NCI-H2196 treated with DMSO at 0.1 percent for 48 hours (cell line): ENCODE data around the gene EHBP1.
"Not testable (repeated sequence)": the region's sequence is repeated elsewhere in the genome, so short reads cannot be mapped to it uniquely, and the experiment has no call there.

Experiments
- DNase-seq: peaks from one replicate; lab custom pipeline; 2025; ENCODE audit not compliant: unreplicated experiment; lab: John Stamatoyannopoulos, UW

Gene EHBP1

GRCh38 chr2:62732262-62732777 lies 26.8 kb downstream of the EHBP1 start:
- DNase-seq, result no peak

- DNase-seq, result no peak
These were observed 28.0 kb downstream of the EHBP1 start for GRCh38 chr2:62733546-62733945.

GRCh38 chr2:62736899-62737559 lies 31.5 kb downstream of the EHBP1 start:
- DNase-seq, result no peak

DNA sequence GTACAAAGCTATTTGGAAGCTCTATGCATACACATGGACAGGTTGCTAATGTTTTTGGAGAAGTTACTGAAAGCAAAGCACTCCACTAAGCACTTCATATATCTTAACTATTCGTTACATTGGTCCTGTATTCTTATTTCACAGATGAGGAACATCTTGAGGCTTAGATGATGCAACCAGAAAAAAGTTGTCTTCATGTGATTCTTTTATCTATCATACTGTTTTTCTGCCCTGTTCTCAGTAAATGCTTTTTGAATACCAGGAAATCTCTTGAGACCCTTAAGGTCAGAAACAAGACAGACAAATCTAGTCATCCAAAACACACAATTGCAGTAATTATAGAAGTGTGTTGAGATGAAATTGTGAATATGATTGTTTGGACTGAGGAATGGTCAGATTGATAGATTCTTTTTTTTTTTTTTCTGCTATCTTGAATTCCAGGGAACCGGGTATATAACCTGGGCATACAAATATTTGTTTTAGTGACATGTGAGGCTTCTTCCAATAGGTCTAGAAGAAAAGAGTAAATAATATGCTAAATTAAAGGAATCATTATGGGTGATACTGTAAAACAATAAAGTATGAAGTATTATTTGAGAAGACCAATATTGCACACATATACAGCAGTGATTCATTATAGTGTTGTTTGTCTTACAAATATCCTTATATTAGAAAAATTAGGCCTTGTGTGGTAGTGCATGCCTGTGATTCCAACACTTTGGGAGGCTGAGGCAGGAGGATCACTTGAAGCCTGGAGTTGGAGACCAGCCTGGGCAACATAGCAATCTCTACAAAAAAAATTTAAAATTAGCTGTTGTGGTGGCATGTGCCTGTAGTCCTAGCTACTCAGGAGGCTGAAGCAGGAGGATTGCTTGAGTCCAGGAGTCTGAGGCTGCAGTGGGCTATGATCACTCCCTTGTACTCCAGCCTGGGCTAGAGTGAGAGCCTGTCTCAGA lies 33.7 kb downstream of the EHBP1 start:
- no peak for DNase-seq

- DNase-seq, result no peak
These were observed 34.7 kb downstream of the EHBP1 start for GRCh38 chr2:62740221-62740620.

DNA sequence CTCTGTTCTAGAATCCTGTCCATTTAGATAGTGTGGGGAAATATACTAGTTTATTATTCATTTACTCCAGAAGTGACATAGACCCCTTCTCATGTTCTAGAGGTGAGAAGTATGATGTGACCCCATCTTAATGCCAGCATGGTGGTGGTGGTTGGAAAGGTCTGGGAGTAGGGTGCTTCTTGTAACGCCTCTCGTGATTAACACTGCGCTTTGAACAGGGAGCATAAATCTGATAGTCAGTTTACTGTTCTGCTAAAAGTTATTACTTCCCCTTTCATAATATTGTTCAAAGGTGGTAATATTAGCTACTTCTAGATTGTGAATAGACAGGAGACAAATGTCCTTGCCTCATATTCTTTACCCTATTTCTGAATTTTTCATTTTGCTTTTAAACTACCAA lies 35.6 kb downstream of the EHBP1 start:
- DNase-seq, result no peak

GRCh38 chr2:62741954-62742722 lies 36.6 kb downstream of the EHBP1 start:
- DNase-seq, result no peak

DNA sequence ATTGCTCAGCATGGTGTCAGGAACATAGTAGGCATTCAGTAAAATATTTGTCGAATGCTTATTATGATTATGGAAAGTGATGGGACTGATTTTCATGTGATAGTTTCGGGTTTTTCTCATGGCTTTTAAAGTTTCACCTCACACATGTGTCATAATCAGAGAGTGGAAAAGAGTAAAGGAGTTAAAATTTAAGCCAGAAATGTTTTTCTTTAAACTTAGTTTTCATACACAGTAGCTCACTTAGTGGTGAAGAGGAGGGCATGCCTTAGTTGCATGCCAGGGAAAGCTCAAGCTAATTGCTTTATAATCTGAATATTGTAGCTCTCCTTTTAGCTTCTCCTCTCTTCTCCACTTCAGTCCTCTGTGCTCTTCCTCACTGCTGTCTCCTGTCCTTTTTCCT lies 38.0 kb downstream of the EHBP1 start:
- DNase-seq, result no peak

DNA sequence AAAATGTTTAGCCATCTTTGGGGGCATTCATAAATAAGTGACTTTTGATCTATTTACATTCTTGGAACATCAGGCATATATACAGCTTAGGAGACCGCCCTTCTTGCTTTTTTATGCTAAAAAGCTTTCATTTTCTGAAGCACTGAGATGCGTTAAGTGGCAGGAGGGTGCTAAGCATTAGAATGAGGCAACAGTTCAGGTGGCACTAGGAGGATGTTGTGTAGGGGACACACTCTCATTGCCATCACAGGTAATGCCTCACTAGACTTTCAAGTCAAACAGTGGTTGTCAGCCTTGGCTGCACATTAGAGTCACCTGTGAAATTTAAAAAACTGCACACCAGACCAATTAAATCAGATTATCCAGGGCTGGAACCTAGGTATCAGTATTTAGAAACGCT lies 39.1 kb downstream of the EHBP1 start:
- no peak for DNase-seq

DNA sequence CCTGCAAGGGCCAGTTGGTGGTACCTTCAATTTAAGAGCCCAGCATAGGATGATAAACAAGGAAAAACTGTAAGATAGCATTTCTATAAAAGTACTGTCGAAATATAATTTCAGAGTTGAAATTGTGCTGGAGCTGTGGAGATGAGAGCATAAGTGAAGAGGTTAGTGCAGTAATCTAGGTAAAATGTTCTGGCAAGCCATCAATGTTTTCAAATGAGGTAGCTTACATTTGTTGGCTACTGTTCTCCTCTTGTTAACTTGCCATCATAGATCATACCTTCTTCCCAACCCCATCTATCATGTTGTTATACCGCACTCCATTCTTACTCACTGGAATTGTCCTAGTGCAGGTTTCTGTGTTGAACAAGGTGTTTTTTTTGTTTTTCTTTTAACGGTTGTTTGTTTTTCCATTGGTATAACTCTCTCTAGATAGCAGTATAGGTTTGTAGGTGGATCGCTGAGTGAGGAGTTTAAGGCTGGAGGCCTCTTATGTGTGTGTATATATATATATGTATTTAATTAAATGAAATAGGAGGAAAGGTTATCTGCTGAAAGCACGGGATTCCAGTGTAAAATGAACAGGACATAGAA lies 40.5 kb downstream of the EHBP1 start:
- DNase-seq, result no peak

GRCh38 chr2:62747169-62747568 lies 41.7 kb downstream of the EHBP1 start:
- no peak for DNase-seq

DNA sequence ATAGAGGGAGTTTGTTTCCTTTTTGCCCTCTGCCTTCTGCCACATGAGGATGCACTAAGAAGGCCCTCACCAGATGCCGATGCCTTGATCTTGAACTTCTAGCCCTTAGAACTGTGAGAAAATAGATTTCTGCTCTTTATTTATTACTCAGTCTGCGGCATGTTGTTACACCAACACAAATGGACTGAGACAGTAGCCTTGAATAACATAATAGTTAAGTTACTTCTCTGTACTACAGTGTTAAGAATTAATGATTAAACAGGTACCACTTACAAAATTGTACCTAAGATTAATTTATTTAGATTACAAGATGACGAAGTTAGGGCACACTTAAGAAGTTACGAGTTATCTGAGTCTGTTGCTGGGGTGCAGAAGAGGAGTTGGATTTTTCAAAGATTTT lies 42.4 kb downstream of the EHBP1 start:
- DNase-seq, result no peak

DNA sequence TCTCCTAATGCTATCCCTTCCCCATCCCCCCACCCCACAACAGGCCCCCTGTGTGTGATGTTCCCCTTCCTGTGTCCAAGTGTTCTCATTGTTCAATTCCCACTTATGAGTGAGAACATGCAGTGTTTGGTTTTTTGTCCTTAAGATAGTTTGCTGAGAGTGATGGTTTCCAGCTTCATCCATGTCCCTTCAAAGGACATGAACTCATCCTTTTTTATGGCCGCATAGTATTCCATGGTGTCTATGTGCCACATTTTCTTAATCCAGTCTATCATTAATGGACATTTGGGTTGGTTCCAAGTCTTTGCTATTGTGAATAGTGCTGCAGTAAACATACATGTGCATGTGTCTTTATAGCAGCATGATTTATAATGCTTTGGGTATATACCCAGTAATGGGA lies 43.6 kb downstream of the EHBP1 start:
- not testable (repeated sequence) for DNase-seq

GRCh38 chr2:62757029-62757428 lies 51.5 kb downstream of the EHBP1 start:
- no peak for DNase-seq

DNA sequence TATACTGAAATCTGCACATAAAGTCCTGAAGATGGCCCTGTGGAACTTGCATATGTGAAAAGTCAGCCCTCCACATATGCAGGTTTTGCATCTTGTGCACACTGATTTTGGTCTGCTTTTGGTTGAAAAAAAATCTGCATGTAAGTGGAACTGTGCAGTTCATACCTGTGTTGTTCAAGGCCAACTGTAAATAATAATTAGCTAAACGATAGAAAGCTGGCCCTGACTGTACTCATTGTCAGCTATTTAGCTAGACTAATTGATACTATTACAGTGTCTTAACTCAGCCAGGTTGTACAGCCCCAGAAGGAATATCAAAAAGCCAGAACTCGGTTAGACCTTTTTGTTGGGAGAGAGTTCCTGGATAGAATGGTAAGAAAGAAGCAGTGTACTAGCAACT lies 54.5 kb downstream of the EHBP1 start:
- DNase-seq, result no peak

DNA sequence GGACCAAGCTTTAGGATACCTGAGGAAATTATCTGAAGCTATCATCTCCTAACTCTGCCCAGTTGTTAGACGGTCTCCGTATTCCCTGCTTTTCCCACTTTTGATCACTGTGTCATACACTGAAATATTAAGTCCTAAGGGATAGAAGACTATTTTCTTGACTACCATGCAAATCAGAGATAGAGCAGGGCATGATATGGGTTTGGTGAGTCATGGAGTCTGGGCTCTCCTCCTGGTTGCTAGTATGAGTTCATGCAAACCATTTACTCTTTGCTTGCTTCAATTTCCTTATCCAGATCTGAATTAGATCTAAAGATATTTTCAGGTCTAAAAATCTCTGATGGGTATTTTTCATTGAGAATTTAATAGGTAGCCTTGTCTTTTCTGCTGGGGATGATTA lies 55.0 kb downstream of the EHBP1 start:
- DNase-seq, result no peak

GRCh38 chr2:62765619-62766376 lies 60.3 kb downstream of the EHBP1 start:
- no peak for DNase-seq

DNA sequence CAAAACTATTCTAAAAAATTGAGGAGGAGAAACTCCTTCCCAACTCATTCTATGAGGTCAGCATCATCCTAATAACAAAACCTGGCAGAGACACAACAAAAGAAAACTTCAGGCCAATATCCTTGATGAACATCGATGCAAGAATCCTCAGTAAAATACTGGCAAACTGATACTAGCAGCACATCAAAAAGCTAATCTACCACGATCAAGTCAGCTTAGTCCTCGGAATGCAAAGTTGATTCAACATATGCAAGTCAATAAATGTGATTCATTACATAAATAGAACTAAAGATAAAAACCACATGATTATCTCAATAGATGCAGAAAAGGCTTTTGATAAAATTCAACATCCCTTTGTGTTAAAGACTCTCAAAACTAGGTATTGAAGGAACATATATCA lies 63.1 kb downstream of the EHBP1 start:
- DNase-seq, result no peak

DNA sequence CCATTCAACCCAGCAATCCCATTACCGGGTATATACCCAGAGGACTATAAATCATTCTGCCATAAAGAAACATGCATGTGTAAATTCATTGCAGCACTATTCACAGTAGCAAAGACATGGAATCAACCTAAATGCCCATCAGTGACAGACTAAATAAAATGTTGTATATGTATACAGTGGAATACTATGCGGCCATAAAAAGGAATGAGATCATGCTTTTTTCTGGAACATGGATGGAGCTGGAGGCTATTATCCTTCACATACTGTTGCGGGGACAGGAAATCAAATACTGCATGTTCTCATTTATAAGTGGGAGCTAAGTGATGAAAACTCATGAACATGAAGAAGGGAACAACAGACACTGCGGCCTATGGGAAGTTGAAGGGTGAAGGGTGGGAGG lies 65.1 kb downstream of the EHBP1 start:
- DNase-seq, result no peak
